Measurements from ENCODE around the gene ADAMTS4. TPM values are rescaled to one million over a fixed set of nuclear protein-coding genes. Genes with fewer than 3 reads are reported as not detected.
A peak's percentile ranks its signal among the peaks of the same experiment; 100 is the strongest.
"Not testable (repeated sequence)": the region's sequence is repeated elsewhere in the genome, so short reads cannot be mapped to it uniquely, and the experiment has no call there.

The ADAMTS4 gene
- total RNA-seq, result 1.3 TPM

- ATAC-seq, result no peak
These were observed at the start of gene ADAMTS4 for GRCh38 chr1:161198897-161199431. TSS of gene ADAMTS4 (minus strand) at chr1:161199054. CDS start at chr1:161198627, 427 bp downstream.

- ATAC-seq, result peak; percentile 97
These were observed 46.0 kb upstream of the ADAMTS4 start for GRCh38 chr1:161244888-161245287.

- no peak for ATAC-seq
These were observed 43.5 kb upstream of the ADAMTS4 start for GRCh38 chr1:161242313-161242712.

GRCh38 chr1:161241682-161242081, 42.8 kb upstream of the ADAMTS4 start:
- ATAC-seq, result no peak

GRCh38 chr1:161238039-161238473, 39.2 kb upstream of the ADAMTS4 start, which contains the start of gene NR1I3:
TSS of gene NR1I3 (minus strand) at chr1:161238203. CDS start at chr1:161236565, 1,638 bp downstream.
- ATAC-seq, result peak; percentile 16

GRCh38 chr1:161235957-161236775, 37.3 kb upstream of the ADAMTS4 start:
- ATAC-seq, result peak; percentile 27

GRCh38 chr1:161233102-161233501, 34.2 kb upstream of the ADAMTS4 start:
- ATAC-seq, result no peak

- no peak for ATAC-seq
These were observed 31.9 kb upstream of the ADAMTS4 start for GRCh38 chr1:161230762-161231161.

- ATAC-seq, result no peak
These were observed 31.0 kb upstream of the ADAMTS4 start for GRCh38 chr1:161229896-161230295.

- ATAC-seq, result no peak
These were observed 29.2 kb upstream of the ADAMTS4 start for GRCh38 chr1:161228032-161228431.

GRCh38 chr1:161227196-161227871, 28.5 kb upstream of the ADAMTS4 start:
- ATAC-seq, result peak; percentile 62

- no peak for ATAC-seq
These were observed 27.9 kb upstream of the ADAMTS4 start for GRCh38 chr1:161226759-161227158.

- ATAC-seq, result no peak
These were observed 27.5 kb upstream of the ADAMTS4 start for GRCh38 chr1:161226320-161226711.

- ATAC-seq, result peak; percentile 97
These were observed 26.9 kb upstream of the ADAMTS4 start, which contains the start of gene TOMM40L for GRCh38 chr1:161225534-161226319. TSS of gene TOMM40L (plus strand) at chr1:161226060. CDS start at chr1:161226490, 430 bp downstream.

GRCh38 chr1:161225178-161225533, 26.3 kb upstream of the ADAMTS4 start:
- ATAC-seq, result no peak

- ATAC-seq, result not testable (repeated sequence)
These were observed 25.8 kb upstream of the ADAMTS4 start for GRCh38 chr1:161224695-161225087.

GRCh38 chr1:161223805-161224694, 25.2 kb upstream of the ADAMTS4 start:
- no peak for ATAC-seq

- ATAC-seq, result no peak
These were observed 23.5 kb upstream of the ADAMTS4 start for GRCh38 chr1:161222175-161223019.

- ATAC-seq, result no peak
These were observed 21.1 kb upstream of the ADAMTS4 start for GRCh38 chr1:161220002-161220401.

GRCh38 chr1:161219078-161219892, 20.4 kb upstream of the ADAMTS4 start:
- no peak for ATAC-seq

All from esophagus mucosa (tissue), 1 donor.